ENCODE results near the gene COL9A3.

DNA sequence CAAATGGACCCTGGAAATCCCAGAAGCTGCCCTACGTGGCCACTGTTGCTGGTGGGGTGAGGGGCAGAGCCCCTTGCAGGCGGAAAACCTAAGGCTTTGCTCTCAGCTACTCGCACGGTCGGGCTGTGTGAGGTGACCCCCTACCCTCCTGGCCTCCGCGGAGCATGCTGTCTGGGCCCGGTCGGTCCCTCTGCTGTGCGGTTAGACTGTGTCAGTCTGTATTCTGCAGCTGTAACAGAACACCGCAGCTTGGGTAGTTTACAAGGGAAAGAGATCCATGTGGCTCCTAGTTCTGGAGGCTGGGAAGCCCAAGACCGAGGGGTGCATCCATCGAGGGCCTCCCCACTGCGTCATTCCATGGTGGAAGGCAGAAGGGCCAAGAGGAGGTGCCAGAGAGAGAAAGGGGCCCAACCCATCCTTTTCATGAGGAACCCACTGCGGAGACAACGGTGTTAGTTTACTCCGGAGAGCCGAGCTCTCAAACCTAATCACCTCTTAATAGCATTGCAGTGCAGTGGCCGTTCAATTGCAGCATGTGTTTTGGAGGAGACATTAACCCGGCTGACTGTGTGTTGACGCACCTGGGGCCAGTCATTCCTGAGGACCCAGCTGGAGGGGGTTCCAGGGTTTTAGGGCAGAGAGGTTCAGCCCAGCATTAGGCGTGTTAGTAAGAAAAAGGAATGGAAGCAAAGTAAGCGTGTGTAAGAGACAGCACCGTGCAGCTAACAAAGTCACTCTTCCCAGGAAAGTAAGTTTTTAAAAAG lies 18.3 kb downstream of the COL9A3 start:
- no peak for TF ChIP-seq SP1 (IDR thresholded peaks at IDR 0.05; ENCODE audit: low read depth, low read length)
- TF ChIP-seq FOSL1 (IDR thresholded peaks at IDR 0.05; ENCODE audit: insufficient read depth, low read depth, low read length), result no peak
- TF ChIP-seq, protein P1, sequence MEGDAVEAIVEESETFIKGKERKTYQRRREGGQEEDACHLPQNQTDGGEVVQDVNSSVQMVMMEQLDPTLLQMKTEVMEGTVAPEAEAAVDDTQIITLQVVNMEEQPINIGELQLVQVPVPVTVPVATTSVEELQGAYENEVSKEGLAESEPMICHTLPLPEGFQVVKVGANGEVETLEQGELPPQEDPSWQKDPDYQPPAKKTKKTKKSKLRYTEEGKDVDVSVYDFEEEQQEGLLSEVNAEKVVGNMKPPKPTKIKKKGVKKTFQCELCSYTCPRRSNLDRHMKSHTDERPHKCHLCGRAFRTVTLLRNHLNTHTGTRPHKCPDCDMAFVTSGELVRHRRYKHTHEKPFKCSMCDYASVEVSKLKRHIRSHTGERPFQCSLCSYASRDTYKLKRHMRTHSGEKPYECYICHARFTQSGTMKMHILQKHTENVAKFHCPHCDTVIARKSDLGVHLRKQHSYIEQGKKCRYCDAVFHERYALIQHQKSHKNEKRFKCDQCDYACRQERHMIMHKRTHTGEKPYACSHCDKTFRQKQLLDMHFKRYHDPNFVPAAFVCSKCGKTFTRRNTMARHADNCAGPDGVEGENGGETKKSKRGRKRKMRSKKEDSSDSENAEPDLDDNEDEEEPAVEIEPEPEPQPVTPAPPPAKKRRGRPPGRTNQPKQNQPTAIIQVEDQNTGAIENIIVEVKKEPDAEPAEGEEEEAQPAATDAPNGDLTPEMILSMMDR (IDR thresholded peaks at IDR 0.05; ENCODE audit: control extremely low read depth in 1 of 3, insufficient read depth in 1 of 3, low read depth in 1 of 3, low read length in 3 of 3), result no peak
- no peak for TF ChIP-seq POLR2A (IDR thresholded peaks at IDR 0.05; ENCODE audit: control extremely low read depth in 1 of 2, low read depth in 2 of 2, low read length in 2 of 2)
- no peak for TF ChIP-seq EZH2 (IDR thresholded peaks at IDR 0.05; ENCODE audit: low read depth, low read length, severe bottlenecking)
- no peak for TF ChIP-seq NRF1 (IDR thresholded peaks at IDR 0.05; ENCODE audit: low read depth, low read length)
- no peak for TF ChIP-seq POLR2AphosphoS5 (IDR thresholded peaks at IDR 0.05; ENCODE audit: low read depth, low read length)
- TF ChIP-seq, protein P2, sequence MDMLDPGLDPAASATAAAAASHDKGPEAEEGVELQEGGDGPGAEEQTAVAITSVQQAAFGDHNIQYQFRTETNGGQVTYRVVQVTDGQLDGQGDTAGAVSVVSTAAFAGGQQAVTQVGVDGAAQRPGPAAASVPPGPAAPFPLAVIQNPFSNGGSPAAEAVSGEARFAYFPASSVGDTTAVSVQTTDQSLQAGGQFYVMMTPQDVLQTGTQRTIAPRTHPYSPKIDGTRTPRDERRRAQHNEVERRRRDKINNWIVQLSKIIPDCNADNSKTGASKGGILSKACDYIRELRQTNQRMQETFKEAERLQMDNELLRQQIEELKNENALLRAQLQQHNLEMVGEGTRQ (IDR thresholded peaks at IDR 0.05; ENCODE audit: low read length), result no peak
- no peak for TF ChIP-seq CHD2 (IDR thresholded peaks at IDR 0.05; ENCODE audit: low read length)

Measured in H1 (cell line).